ENCODE results near the gene CFAP46.
"Not testable (repeated sequence)": the region's sequence is repeated elsewhere in the genome, so short reads cannot be mapped to it uniquely, and the experiment has no call there.

The CFAP46 gene

DNA sequence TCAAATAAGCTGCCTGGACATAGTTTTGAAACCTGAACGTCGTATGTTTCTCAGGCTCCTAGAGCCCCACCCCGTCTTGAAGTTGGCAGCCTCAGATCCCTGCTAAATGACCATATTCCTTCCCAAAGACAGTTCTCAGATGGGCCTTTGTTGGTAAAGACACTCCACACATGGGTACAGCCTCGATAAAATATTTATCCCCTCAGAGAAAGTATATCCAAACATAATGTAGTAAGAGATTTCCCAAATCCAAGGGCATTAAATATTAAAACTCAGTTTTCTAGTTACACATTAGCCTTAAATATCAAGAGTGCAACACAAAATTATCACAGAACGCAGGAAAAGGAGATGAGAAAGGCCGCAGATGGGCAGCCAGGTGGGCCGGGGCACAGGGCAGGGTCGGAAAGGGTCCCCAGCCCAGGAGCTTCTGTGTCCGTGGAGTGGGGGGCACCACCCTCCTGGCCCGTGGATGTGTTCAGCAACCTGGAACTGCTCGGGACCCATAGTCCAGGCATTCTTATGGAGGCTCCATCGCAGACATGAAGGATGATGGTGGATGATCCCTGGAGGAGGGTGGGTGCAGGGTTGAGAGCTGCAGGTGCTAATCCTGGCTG is 1.5 kb upstream of the CFAP46 start:
- no peak for DNase-seq (ENCODE audit: low spot score)

- no peak for DNase-seq (ENCODE audit: low spot score)
These were observed 854 bp upstream of the CFAP46 start for GRCh38 chr10:132943058-132943790.

- no peak for DNase-seq (ENCODE audit: low spot score)
These were observed 724 bp downstream of the CFAP46 start for GRCh38 chr10:132941640-132942051.

DNA sequence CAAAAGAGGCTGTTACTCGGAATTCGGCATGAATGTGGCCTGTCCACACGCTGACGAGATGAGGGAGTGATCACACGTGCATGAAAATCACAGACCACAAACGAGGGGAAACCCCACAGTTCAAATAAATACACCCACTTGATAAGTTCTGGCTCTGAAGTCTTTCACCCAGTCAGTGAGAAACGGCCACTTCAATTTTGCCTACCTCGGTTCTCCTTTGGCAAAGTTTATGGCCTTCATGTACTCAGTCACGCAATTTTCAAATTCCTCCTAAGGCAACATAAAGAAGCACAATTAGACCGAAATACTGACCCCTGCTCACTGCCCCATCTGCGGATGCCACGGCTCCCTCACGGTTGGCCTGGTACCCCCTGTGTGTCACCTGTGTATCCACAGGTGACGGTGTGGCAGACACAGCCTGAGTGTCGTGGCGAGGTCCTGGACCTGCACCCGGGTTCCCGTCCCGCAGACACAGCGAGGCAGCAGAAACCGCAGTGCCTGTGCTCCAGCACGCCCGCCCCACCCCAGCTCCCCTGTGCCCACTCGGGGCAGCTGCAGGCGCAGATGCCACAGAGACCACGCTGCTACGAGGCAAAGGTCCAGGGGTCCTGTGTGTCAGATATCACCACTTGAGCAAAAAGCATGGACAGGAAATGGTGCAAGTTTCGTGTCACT is 1.4 kb downstream of the CFAP46 start:
- no peak for DNase-seq (ENCODE audit: low spot score)

DNA sequence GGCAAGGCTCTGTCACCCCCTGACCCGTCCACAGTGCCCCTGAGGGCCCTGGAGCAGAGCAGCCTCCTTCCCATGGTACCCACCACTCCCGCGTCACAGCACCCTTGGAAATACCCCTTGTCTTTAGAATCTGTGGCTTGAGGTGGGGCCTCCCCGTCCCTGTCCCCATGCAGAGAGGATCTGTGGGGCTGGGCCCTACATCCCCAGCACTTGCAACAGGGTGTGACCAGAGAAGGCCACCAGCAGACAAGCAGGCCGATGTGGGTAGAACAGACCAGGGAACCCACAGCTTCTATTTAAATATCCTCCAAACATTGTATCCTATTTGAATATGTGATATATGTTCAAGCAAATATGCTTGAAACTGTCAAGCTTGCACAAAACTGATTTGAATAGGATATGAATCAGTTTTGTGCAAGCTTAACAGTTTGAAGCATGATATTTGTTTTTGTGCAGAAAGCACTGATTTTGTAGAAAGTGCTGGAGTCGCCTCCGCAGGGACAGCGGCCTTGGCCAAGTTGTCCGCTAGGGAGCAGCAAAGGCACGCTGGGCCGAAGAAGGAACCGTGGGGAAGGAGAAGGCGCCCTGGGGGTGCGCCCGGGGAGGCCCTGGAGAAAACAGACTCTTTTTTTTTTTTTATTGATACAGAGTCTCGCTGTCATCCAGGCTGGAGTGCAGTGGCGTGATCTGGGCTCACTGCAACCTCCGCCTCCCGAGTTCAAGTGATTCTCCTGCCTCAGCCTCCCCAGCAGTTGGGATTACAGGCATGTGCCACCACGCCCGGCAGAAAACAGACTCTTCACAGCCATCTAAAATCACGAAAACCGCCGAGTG is 2.2 kb downstream of the CFAP46 start:
- DNase-seq (ENCODE audit: low spot score) = peak; percentile 50

- no peak for DNase-seq (ENCODE audit: low spot score)
These were observed 2.9 kb downstream of the CFAP46 start for GRCh38 chr10:132939378-132939955.

- DNase-seq (ENCODE audit: low spot score) = no peak
These were observed 3.7 kb downstream of the CFAP46 start for GRCh38 chr10:132938472-132939339.

GRCh38 chr10:132937861-132938260 is 4.5 kb downstream of the CFAP46 start:
- DNase-seq (ENCODE audit: low spot score) = no peak

DNA sequence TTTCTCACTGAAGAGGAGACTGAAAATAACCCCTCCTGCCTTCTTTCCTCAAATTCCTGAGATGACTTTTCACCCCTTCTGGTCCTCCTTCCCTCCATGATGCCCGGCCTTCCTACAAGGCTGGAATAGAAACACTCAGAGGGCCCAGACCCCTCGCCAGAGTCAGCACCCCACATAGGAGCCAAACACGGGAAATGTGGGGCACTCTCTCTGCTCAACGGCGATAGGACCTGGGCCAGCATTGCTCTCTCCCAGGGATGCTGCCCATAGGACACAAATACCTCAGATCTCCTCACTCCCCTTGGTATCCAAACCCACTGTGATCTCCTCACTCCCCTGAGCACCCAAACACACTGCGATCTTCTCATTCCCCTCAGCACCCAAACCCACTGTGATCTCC is 7.4 kb downstream of the CFAP46 start:
- no peak for DNase-seq (ENCODE audit: low spot score)

DNA sequence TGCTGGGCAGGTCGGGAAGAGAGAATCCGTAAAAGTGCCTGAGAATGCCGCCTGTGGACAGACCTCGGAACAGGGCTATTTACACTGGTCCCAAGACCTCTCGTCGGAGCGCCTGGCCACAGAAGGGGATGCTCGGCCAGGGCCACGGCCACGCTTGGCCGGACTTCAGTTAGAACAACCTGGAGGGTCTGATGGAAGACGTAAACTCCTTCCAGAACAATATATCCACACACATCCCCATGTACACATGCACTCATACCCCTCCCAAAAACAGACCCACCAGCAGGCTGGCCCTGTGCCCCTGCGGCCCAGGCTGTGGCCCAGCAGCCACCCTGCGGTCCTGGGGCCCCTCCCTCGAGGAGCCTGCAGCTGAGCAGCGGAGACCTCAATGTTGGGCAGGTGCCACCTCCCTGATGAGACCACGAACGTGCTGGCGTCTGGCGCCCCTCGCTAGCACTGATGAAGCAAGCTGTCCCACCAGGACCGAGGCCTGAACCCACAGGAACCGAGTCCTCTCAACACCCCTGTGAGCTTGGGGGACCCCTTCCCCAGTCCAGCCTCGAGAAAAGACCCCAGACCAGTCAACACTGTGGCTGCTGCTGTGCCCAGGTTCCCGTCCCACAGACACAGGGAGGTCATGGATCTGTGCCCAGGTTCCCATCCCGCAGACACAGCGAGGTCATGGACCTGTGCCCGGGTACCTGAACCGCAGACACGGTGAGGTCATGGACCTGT is 8.9 kb downstream of the CFAP46 start:
- DNase-seq (ENCODE audit: low spot score) = no peak

DNA sequence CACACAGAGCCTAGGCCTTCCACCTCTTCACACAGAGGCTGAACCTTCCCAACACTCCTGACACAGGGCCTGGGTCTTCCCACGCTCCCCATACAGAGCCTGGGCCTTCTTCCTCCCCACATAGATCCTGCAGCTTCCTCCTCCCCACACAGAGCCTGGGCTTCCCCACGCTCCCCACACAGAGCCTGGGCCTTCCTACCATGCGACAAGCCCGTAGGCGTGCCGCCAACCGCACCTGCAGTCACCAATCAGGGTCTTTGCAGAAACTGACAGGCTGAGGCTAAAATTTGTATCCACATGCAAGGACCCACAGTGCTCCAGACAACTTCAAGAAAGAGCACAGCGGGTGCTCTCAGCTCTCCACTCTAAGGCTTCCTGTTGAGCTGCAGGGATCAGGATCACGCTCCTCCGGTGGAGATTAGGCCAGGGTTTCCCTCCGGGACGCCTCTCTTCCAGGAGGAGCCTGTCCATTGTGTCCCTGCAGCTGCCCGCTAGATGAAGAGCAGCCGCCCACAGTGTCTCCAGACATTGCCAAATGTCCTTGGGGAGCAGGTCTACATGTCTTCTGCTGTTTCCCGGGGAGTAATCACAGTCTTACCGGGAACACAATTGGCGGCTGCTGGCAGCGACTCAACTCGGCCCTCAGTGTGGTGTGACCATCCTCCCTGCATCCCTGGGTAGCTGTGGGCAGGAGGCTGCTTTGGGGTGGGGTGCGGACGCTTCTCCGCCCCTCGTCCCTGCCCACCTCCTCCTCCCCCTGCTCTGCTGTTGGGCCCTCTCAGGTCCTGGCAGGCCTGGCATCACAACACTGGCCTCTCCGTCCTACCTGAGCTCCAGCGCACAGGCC is 9.7 kb downstream of the CFAP46 start:
- no peak for DNase-seq (ENCODE audit: low spot score)

- DNase-seq (ENCODE audit: low spot score) = not testable (repeated sequence)
These were observed 10.8 kb downstream of the CFAP46 start for GRCh38 chr10:132931258-132932250.

DNA sequence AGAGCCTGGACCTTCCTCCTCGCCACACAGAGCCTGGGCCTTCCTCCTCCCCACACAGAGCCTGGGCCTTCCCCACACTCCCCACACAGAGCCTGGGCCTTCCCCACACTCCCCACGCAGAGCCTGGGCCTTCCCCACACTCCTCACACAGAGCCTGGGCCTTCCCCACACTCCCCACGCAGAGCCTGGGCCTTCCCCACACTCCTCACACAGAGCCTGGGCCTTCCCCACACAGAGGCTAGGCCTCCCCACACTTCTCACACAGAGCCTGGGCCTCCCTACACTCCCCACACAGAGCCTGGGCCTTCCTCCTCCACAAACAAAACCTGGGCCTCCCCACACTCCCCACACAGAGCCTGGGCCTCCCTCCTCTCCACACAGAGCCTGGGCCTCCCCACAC is 11.7 kb downstream of the CFAP46 start:
- DNase-seq (ENCODE audit: low spot score) = not testable (repeated sequence)

- DNase-seq (ENCODE audit: low spot score) = no peak
These were observed 12.3 kb downstream of the CFAP46 start for GRCh38 chr10:132929953-132930548.

GRCh38 chr10:132929480-132929879 is 12.9 kb downstream of the CFAP46 start:
- no peak for DNase-seq (ENCODE audit: low spot score)

DNA sequence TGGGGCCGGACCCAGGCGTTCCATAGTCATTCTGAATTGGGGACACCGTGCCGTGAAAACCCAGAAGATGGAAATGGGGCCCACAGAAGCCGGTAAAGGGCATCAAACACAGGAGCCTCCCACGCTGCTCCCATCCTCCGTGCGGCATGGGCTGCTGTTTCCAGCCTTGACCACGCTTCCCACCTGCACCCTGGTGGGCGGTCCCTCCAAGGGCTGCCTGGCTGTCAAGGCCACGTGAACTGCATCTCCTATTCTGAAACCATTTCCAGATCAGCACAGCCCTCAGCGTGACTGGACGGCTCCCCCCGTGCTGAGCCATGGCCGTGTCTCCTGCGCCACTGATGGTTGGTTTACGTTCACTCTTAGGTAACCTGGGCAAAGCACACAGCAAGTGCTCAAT is 14.1 kb downstream of the CFAP46 start:
- no peak for DNase-seq (ENCODE audit: low spot score)

DNA sequence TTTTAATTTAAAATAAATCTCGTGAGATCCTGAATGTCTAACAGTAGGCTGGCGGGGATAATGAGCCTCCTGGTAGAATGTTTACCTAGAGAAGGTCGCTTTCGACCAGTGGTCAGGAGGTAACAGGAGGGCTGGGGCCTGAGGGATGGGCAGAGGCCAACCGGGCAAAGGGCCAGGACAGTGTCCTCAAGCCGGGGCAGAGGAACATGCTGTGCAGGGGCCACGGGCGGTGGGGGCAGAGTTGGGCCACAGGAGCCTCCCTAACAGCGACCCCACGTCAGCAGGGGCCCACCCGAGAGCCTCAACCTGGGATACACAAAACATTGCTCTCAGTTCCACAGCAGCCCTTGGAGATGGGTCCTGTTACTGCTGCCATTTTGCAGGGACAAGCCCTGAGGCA is 14.5 kb downstream of the CFAP46 start:
- no peak for DNase-seq (ENCODE audit: low spot score)

Measured in SW480 (cell line).